GM13977 (cell line): Measurements from ENCODE around the gene CAMKV.
"Not testable (repeated sequence)": the region's sequence is repeated elsewhere in the genome, so short reads cannot be mapped to it uniquely, and the experiment has no call there.

ENCODE experiments used
- DNase-seq: peaks from one replicate; pipeline ENCODE4 v3.0.0; 2012; ENCODE audit warnings: low spot score
- CTCF ChIP-seq: IDR thresholded peaks from 2 replicates; pipeline ENCODE4 v1.5.1; 2012; ENCODE audit warnings: mild to moderate bottlenecking, control low read depth; ENCODE audit not compliant: insufficient read depth; ENCODE audit errors: extremely low read depth, missing control alignments
- in situ Hi-C: fragments of 300-500 bp; cut with MboI; formaldehyde crosslinking; loops from one replicate; pipeline ENCODE4 v1.12.0; 2022; ENCODE audit warnings: low sequenced_read_pairs, low pct_unique_long_range_greater_than_20kb, mixed read lengths, inconsistent platforms; ENCODE audit not compliant: unreplicated experiment

Gene CAMKV

DNA sequence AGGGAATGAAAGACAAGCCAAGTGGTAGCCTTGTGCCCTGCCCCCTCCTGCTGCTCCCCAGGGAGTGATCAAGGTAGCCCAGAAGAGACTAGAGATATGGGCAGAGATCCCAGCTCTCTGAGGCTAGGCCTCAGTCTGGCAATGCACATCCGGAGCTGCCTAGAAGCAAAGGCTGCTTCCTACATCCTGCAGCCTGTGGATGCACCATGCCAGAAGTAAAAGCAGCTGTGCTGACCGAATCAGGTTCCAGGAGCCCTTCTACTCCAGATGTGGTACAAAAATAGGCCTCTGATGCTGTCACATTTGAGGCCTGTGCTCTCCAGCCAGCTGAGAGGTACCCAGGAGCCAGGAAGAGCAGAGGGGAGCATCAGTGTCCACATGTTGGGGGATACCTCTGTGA lies 29.3 kb downstream of the CAMKV start:
- in situ Hi-C loops, result no loop called here
- DNase-seq, result no peak
- no peak for TF ChIP-seq CTCF

DNA sequence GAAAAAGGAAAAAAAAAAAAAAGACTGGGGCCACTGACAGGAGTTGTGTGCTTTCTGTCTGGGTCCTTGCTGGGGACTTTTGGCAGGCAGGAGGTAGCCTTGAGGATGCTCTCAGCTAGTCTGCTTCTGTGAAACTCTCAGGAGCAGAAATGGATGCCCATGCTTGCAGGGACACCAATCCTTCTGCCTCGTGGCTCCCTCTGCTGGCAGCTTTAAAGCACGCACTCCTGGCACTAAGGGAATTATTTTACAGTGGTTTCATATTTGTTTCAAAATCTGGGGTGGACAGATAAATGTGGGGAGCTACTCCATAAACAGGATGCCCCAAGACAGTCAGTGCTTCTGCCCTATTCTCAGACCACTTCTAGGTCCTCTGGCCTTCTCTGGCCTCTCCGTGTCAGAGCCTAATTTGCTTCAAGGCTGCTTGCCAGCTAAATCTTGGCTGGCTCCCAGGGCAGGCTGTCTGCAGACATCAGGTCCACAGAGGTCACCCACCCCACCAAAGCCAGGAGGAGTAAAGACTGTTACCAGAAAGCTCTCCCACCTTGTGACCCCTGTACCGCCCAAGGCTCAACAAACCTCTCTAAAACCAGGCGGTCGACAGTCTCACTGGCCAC lies 30.4 kb downstream of the CAMKV start:
- TF ChIP-seq CTCF, result peak; percentile 94

GRCh38 chr3:49831341-49831740 lies 38.4 kb downstream of the CAMKV start:
- in situ Hi-C loops, result no loop called here
- no peak for TF ChIP-seq CTCF
- DNase-seq, result no peak

More for the DNA sequence above, 30.4 kb downstream of the CAMKV start:
- peak; percentile 76 for DNase-seq
- in situ Hi-C loops, result no loop called here

DNA sequence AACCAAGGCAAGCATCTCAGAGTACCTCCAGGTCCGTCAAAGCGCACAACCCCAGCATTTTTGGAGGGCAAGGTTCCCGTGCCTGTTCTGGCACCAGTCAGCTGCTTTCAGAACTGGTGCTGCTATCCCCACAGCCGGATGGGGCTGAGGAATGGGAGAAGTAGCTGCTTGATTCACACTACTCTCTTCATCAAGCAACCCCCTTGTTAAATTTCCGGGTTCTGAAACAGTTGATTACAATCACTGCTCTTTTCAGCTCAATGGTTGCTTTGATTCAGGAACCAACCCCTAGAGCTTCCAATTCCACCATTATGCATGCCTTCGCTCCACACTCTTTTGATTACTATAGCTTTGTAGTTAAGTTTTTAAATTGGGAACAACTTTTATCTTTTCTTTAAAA lies 43.7 kb downstream of the CAMKV start:
- in situ Hi-C loops, result no loop called here

DNA sequence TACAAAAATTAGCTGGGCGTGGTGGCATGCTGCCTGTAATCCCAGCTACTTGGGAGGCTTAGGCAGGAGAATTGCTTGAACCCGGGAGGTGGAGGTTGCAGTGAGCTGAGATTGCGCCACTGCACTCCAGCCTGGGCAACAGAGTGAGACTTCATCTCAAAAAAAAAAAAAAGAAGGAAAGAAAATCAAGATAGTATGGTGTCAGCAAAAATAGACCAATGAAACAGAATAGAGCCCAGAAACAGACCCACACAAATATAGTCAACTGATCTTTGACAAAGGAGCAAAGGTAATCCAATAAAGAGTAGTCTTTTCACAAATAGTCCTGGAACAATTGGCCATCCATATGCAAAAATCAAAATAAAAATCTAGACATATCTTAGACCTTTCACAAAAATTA lies 46.6 kb downstream of the CAMKV start:
- in situ Hi-C loops, DNase-seq: not testable (repeated sequence)

More for the DNA sequence above, 43.7 kb downstream of the CAMKV start:
- DNase-seq, result no peak
- TF ChIP-seq CTCF, result no peak

GRCh38 chr3:49813497-49814174 lies 56.1 kb downstream of the CAMKV start, which contains the start of gene UBA7:
Gene UBA7, minus strand, starts transcription at chr3:49813953. Its CDS starts 166 bp downstream, at chr3:49813787.
- in situ Hi-C loops, result no loop called here
- DNase-seq, result peak; percentile 76
- no peak for TF ChIP-seq CTCF

DNA sequence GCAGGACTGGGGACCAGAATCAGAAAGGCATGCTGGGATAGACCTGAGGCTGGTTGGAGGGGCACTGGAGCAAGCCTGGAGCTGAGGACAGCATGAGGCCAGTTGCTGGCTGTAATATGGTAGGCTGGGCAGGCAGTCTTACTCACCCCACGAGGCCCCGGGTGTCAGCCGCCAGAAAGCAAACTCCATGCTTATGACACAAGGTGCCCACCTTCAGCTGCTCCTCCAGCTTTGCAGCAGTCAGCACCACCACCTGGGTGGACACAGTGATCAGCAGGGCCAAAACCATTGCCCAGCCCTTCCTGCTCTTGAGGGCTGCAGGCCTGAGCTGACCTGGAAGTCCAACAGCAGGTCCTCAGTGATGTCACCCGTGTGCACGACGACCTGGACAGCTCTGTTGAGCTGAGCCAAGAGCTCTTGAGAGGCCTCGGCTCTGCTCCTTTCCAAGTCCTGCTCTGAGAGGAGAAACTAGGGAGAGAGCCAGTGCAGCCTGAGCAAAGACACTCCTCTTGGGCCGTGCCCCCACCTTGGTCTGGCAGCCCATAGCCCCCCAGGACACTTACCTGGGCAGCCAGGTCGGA lies 56.7 kb downstream of the CAMKV start:
- no peak for DNase-seq
- in situ Hi-C loops, result no loop called here
- TF ChIP-seq CTCF, result no peak
